ENCODE results near the gene KCNMA1. TPM values are rescaled to one million over a fixed set of nuclear protein-coding genes. Genes with fewer than 3 reads are reported as not detected.

Gene KCNMA1
- total and polyA plus RNA-seq, 2 donors (not counting 1 experiment from before 2014, with no cell fraction given): 0.82 to 3.1 TPM

- POLR2A ChIA-PET: interaction anchor here (0.6 kb wide), 1 partner anchor 250 kb away, joined by 5 read pairs; no protein-coding TSS in a partner anchor
- no peak for TF ChIP-seq EZH2 (IDR thresholded peaks at IDR 0.05; ENCODE audit: borderline replicate concordance, insufficient read depth, low read depth, low read length, poor library complexity, severe bottlenecking)
- TF ChIP-seq, protein P1, sequence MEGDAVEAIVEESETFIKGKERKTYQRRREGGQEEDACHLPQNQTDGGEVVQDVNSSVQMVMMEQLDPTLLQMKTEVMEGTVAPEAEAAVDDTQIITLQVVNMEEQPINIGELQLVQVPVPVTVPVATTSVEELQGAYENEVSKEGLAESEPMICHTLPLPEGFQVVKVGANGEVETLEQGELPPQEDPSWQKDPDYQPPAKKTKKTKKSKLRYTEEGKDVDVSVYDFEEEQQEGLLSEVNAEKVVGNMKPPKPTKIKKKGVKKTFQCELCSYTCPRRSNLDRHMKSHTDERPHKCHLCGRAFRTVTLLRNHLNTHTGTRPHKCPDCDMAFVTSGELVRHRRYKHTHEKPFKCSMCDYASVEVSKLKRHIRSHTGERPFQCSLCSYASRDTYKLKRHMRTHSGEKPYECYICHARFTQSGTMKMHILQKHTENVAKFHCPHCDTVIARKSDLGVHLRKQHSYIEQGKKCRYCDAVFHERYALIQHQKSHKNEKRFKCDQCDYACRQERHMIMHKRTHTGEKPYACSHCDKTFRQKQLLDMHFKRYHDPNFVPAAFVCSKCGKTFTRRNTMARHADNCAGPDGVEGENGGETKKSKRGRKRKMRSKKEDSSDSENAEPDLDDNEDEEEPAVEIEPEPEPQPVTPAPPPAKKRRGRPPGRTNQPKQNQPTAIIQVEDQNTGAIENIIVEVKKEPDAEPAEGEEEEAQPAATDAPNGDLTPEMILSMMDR (IDR thresholded peaks at IDR 0.05): no peak
- intact Hi-C loops (cut with micrococcal nuclease): no loop called here
These were observed 381.3 kb downstream of the KCNMA1 start for GRCh38 chr10:77256346-77256745.

DNA sequence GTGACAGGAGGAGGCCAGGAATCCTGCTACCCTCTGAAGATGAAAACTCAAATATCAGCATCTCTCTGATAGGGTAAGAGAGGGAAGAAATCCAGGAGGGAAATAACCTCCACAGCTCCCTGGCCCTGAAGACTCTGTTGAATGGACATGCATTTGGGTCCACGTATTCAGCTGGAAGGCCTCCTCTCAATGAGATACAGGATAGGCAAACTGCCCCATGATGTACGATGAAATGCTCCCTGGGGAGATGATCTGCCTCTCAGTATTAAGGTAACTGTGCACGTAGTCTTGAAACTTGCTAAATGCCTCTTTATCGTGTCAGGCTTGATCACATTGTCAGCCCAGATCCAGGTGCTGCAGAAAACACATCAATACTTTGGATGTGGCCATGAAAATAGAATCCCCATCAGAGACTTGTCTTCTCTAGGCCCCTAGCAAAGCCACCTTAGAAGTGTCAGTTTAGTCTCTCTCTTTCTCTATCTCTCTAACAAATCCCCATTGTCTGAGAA, 384.0 kb downstream of the KCNMA1 start:
- H3K79me2 ChIP-seq (ENCODE audit: control insufficient read depth, insufficient read depth, low read length): no peaks in the 10 kb centered on the region
- no peaks in the 10 kb centered on the region for H3K36me3 ChIP-seq (replicated peaks in 1 of 2; ENCODE audit: control extremely low read depth in 1 of 2, control insufficient read depth in 1 of 2, extremely low read depth in 1 of 2, insufficient read depth in 2 of 2, low read length in 1 of 2)
- no peak for TF ChIP-seq EZH2 (IDR thresholded peaks at IDR 0.05; ENCODE audit: borderline replicate concordance, insufficient read depth, low read depth, low read length, poor library complexity, severe bottlenecking)
- TF ChIP-seq, protein P1 (IDR thresholded peaks at IDR 0.05): no peak
- no peaks in the 10 kb centered on the region for H3K27me3 ChIP-seq (replicated peaks in 1 of 4; ENCODE audit: control extremely low read depth in 1 of 4, control insufficient read depth in 3 of 4, insufficient read depth in 4 of 4, low read length in 3 of 4)
- no peak overlapping the region for H3K27ac ChIP-seq (ENCODE audit: low read length in 2 of 2)
- Mint-ChIP-seq H3K4me3 (no peak overlapping the region), H3K9me3 (ENCODE audit: insufficient read depth) (no peaks in the 10 kb centered on the region), H3K4me1 (no peaks in the 10 kb centered on the region), H3K27me3 (no peaks in the 10 kb centered on the region), H3K27ac (no peak overlapping the region)
- H3K4me2 ChIP-seq (replicated peaks; ENCODE audit: low read depth, low read length, poor library complexity, severe bottlenecking): no peak overlapping the region
- no peak for DNase-seq
- no peaks in the 10 kb centered on the region for H3K9me3 ChIP-seq (ENCODE audit: control extremely low read depth in 1 of 3, control insufficient read depth in 2 of 3, insufficient read depth in 1 of 3, low read length in 2 of 3)
- POLR2A ChIA-PET: no interaction called here
- H3K4me3 ChIP-seq (ENCODE audit: control extremely low read depth in 1 of 5, extremely low read depth in 1 of 5, insufficient read depth in 1 of 5, low read depth in 2 of 5, low read length in 4 of 5): no peak overlapping the region
- 90% methylated on average over 4 of the region's 4 CpGs for WGBS (ENCODE audit: insufficient coverage)
- no peak overlapping the region for H2AFZ ChIP-seq (ENCODE audit: insufficient read depth, low read depth, low read length, poor library complexity, severe bottlenecking)
- CTCF ChIA-PET: interaction anchor here (1.0 to 1.2 kb wide), 3 partner anchors 387 to 458 kb away, joined by 3 to 4 read pairs (median 3); no protein-coding TSS in a partner anchor
- H3K9ac ChIP-seq (ENCODE audit: low read length): no peak overlapping the region
- intact Hi-C loops (cut with micrococcal nuclease): no loop called here
- ATAC-seq (ENCODE audit: low read depth): no peak
- H4K20me1 ChIP-seq (ENCODE audit: control insufficient read depth, insufficient read depth, low read length, poor library complexity, severe bottlenecking): no peaks in the 10 kb centered on the region
- no peaks in the 10 kb centered on the region for H3K4me1 ChIP-seq (ENCODE audit: control insufficient read depth in 2 of 2, insufficient read depth in 2 of 2, low read length in 2 of 2)

More at GRCh38 chr10:77256346-77256745, 381.3 kb downstream of the KCNMA1 start:
- Histone ChIP-seq H3K9me3 (ENCODE audit: control extremely low read depth in 1 of 3, control insufficient read depth in 2 of 3, insufficient read depth in 1 of 3, low read length in 2 of 3) (no peaks in the 10 kb centered on the region), H3K4me3 (ENCODE audit: control extremely low read depth in 1 of 5, extremely low read depth in 1 of 5, insufficient read depth in 1 of 5, low read depth in 2 of 5, low read length in 4 of 5) (no peak overlapping the region), H3K27me3 (replicated peaks in 1 of 4; ENCODE audit: control extremely low read depth in 1 of 4, control insufficient read depth in 3 of 4, insufficient read depth in 4 of 4, low read length in 3 of 4) (no peaks in the 10 kb centered on the region), H3K4me2 (replicated peaks; ENCODE audit: low read depth, low read length, poor library complexity, severe bottlenecking) (no peak overlapping the region), H3K79me2 (ENCODE audit: control insufficient read depth, insufficient read depth, low read length) (no peaks in the 10 kb centered on the region), H3K27ac (ENCODE audit: low read length in 2 of 2) (no peak overlapping the region), H3K36me3 (replicated peaks in 1 of 2; ENCODE audit: control extremely low read depth in 1 of 2, control insufficient read depth in 1 of 2, extremely low read depth in 1 of 2, insufficient read depth in 2 of 2, low read length in 1 of 2) (no peaks in the 10 kb centered on the region), H2AFZ (ENCODE audit: insufficient read depth, low read depth, low read length, poor library complexity, severe bottlenecking) (no peak overlapping the region), H3K4me1 (ENCODE audit: control insufficient read depth in 2 of 2, insufficient read depth in 2 of 2, low read length in 2 of 2) (no peaks in the 10 kb centered on the region), H4K20me1 (ENCODE audit: control insufficient read depth, insufficient read depth, low read length, poor library complexity, severe bottlenecking) (no peaks in the 10 kb centered on the region), H3K9ac (ENCODE audit: low read length) (no peak overlapping the region)
- H3K4me1 Mint-ChIP-seq: no peaks in the 10 kb centered on the region
- CTCF ChIA-PET: no interaction called here
- no peak overlapping the region for H3K4me3 Mint-ChIP-seq
- ATAC-seq (ENCODE audit: low read depth) (no peak), DNase-seq (no peak)
- WGBS (ENCODE audit: insufficient coverage): no CpG with 5 or more reads among the region's 2 CpGs
- no peaks in the 10 kb centered on the region for H3K9me3 Mint-ChIP-seq (ENCODE audit: insufficient read depth)
- no peaks in the 10 kb centered on the region for H3K27me3 Mint-ChIP-seq
- H3K27ac Mint-ChIP-seq: no peak overlapping the region

Measured in B cell (primary cell).